Activated T-cell treated with anti-CD3 and anti-CD28 coated beads for 4 hours (primary cell): Measurements from ENCODE around the gene NID1.

Source experiments
- DNase-seq: peaks from one replicate; pipeline ENCODE4 v3.0.0-alpha.2; 2020

Gene NID1, protein sequence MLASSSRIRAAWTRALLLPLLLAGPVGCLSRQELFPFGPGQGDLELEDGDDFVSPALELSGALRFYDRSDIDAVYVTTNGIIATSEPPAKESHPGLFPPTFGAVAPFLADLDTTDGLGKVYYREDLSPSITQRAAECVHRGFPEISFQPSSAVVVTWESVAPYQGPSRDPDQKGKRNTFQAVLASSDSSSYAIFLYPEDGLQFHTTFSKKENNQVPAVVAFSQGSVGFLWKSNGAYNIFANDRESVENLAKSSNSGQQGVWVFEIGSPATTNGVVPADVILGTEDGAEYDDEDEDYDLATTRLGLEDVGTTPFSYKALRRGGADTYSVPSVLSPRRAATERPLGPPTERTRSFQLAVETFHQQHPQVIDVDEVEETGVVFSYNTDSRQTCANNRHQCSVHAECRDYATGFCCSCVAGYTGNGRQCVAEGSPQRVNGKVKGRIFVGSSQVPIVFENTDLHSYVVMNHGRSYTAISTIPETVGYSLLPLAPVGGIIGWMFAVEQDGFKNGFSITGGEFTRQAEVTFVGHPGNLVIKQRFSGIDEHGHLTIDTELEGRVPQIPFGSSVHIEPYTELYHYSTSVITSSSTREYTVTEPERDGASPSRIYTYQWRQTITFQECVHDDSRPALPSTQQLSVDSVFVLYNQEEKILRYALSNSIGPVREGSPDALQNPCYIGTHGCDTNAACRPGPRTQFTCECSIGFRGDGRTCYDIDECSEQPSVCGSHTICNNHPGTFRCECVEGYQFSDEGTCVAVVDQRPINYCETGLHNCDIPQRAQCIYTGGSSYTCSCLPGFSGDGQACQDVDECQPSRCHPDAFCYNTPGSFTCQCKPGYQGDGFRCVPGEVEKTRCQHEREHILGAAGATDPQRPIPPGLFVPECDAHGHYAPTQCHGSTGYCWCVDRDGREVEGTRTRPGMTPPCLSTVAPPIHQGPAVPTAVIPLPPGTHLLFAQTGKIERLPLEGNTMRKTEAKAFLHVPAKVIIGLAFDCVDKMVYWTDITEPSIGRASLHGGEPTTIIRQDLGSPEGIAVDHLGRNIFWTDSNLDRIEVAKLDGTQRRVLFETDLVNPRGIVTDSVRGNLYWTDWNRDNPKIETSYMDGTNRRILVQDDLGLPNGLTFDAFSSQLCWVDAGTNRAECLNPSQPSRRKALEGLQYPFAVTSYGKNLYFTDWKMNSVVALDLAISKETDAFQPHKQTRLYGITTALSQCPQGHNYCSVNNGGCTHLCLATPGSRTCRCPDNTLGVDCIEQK

DNA sequence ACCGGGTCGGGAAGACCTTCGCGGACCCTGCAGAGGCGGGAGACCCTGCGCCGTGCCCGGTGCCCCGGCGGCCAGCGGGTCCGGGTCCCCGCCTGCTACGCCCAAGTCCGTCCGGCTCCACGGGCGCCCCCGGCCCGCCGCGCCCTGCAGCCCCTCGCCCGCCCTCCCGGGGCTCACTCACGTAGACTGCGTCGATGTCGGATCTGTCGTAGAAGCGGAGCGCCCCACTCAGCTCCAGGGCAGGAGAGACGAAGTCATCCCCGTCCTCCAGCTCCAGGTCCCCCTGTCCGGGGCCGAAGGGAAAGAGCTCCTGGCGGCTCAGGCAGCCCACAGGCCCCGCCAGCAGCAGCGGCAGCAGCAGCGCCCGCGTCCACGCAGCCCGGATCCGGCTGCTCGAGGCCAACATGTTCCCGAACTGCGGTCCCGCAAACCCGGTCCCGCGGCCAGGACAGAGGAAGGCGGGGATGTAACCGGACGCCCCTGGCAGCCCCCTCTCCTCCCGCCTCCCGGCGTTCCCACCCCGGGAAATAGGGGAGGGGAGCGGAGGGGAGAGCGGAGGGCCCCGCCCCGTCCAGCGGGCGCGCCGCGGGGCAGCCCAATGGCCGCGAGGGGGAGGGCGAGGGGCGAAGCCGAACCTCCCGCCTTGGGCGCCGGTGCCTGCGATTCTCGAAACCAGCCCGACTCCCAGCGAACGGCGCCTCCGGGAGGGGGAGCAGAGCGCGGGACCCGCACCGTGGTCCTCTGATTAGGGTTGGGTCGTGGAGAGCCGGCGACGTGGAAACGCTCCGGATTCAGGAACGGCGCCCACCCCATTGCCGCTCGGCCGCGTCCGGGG lies at the start of gene NID1:
TSS of gene NID1 (minus strand) at position 417 of the 835 bp plus-strand sequence. CDS start at position 406, 11 bp downstream.
- DNase-seq: peak; percentile 2

DNA sequence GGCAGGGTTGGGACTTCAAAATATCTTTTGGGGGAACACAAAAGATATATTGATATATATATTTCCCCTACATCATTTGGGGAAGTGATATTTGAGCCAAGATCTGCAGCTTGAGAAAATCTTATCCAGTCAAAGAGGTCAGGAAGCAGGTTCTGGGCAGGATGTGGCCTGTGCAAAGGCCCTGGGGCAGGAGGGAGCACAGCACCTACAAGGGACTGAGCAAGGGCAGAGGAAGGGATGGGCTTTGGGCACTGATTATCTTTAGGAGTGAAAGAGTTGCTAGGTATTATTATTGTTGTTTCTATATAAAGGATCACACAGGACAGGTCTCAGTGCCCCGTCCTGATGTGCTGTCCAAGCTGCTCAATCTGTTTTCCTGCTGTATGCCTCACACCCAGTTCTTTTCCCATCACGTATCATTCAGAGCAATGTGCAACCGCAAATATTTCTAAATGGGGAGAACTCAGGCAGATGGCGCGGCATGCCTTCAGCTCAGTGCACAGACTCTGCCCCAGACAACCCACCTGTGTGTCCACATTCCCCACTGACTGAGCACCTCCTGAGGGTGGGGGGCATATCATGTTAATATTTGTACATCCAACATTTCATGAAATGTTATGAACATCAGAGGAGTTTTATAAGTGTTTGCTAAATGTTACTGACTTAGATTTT lies 49.3 kb upstream of the NID1 start:
- DNase-seq: no peak

DNA sequence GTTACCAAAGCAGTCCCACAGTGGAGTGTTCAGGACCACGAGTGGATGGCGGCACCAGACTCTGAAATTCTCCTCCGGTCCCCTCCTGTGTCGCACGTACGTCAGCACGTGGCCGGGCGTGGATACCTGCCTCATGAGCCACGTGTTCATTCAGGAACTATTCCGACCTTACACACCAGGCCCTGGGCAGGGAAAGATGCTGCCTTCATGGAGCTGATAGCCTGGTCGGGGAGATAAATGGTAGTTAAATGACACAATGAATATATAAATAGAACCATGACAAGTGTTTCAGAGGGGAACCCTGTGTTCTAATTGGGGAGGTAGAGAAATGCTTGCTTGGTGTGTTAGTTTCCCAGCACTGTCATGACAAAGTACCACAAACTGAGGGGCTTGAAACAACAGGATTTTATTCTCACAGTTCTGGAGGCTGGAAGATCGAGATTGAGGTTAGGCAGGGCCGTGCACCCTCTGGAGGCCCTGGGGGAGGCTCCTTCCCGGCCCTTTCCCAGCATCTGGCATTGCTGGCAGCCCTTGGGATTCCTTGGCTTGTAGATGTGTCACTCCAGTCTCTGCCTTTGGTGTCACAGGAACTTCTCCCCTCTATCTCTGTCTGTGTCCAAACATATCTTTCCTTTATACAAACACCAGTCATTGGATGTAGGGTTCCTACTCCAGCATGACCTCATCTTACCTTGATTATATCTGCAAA lies 48.6 kb upstream of the NID1 start:
- no peak for DNase-seq

DNA sequence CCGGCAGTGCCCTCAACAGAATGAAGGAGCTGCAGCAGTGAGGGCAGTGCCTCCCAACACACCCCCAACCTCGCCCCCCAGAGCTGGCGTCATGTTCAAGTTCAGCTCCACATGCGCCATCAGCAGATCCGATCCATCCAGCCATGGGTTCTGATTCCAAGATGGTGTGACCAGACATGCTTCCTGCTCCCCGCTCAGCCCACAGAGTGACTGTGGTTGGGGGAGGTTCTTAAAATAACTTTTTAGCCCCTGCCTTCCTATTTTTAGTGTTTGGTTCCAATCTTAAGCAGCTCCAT lies 47.4 kb upstream of the NID1 start:
- DNase-seq: no peak

DNA sequence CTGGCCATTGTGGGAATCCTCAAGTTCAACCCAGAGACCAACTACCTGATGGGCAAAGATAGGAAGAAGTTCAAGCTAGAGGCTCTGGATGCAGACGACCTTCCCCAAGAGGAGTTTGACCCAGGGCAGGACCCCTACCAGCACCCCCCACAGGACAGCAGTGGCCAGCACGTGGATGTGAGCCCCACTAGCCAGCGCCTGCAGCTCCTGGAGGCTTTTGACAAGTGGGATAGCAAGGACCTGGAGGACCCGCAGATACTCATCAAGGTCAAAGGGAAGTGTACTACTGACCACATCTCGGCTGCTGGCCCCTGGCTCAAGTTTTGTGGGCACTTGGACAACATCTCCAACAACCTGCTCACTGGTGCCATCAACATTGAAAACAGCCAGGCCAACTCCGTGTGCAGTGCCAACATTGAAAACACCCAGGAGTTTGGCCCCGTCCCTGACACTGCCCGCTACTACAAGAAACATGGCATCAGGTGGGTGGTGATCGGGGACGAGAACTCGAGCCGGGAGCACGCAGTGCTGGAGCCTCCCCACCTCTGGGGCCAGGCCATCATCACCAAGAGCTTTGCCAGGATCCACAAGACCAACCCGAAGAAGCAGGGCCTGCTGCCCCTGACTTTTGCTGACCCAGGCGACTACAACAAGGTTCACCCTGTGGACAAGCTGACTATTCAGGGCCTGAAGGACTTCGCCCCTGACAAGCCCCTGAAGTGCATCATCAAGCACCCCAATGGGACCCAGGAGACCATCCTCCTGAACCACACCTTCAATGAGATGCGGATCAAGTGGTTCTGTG lies 46.8 kb upstream of the NID1 start:
- DNase-seq: no peak

DNA sequence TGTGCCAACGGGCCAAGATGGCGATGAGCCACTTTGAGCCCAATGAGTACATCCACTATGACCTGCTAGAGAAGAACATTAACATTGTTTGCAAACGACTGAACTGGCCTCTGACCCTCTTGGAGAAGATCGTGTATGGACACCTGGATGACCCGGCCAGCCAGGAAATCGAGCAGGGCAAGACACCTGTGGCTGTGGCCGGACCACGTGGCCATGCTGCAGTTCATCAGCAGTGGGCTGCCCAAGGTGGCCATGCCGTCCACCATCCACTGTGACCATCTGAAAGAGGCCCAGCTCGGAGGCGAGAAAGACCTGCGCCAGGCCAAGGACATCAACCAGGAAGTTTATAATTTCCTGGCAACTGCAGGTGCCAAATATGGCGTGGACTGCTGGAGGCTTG lies 45.2 kb upstream of the NID1 start:
- DNase-seq: no peak

DNA sequence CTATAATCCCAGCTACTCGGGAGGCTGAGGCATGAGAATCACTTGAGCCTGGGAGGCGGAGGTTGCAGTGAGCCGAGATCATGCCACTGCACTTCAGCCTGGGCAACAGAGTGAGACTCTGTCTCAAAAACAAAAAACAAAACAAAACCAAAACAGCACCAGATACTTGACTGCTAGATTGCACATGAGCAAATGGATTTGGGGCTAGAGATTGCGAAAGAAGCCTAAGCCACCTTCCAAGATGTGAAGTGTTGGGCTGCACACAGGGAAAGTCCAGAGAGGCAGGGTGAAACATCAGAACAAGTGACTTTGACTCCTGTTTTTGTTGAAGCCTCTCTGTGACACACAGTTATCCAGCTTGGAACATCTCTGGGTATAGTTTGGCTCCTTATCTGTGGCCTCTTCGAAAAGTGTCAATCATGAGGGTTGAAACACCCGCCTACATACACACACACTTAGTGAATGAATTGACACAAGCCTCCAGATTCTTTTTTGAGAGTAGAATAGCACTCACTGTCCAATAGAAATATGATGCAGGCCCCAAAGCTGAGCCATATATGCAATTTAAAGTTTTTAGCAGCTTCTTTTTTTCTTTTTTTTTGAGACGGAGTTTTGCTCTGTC lies 43.2 kb upstream of the NID1 start:
- DNase-seq: no peak

DNA sequence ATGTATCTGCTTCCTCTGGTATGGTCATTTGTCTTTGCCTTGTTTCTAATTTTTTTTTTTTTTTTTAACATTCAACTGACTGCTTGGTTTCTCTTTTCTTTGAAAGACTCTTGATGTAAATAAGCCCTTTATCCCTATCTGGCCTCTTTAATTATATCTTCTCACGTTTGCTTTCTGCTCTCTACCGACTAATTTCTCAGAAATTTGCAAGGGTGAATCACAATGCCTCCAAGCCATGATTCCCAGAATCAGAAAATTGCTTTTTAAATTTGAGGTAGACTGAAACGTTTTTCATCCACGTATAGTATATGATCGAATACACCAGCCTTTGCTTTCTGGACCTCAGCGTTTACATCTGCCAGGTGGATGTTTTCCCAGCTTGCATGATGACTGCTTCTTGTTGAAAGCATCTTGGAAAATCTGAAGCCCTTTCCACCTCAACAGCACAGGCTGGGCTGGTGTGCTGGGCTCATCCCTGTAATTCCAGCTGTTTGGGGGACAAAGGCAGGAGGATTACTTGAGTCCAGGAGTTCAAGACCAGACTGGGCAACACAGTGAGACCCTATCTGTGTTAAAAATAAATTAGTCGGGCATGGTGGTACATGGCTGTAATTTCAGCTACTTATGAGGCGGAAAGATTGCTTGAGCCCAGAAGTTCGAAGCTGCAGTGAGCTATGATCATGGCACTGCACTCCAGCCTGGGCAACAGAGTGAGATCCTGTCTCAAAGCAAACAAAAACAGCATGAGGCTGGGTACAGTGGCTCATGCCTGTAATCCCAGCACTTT lies 42.4 kb upstream of the NID1 start:
- DNase-seq: no peak

DNA sequence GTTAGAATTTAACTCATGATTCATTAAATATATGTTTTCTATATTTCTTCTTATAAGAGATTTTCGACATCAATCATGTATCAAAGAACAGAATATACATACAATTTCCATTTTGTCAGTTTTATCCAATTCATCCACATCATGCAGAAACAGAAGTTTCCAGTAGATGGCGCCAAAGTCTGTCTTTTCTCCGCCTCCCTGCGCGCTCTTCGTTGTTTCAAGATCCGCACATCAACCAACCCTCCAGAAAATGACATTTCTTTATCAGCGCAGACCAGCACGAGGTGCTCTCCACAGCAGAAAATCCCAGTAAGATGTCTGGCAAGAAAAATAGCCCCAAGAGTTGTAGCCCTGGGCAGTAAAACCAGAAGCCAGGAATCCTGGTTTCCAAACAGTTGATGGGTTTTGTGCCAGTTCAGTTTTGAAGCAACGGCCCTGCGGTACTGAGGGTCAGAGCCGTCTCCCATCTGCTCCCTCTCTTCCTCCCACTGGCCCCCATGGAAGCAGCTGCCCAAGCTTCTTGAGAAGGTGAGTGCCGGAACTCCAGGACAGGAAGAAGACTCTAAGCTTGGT lies 38.8 kb upstream of the NID1 start:
- DNase-seq: peak; percentile 58

DNA sequence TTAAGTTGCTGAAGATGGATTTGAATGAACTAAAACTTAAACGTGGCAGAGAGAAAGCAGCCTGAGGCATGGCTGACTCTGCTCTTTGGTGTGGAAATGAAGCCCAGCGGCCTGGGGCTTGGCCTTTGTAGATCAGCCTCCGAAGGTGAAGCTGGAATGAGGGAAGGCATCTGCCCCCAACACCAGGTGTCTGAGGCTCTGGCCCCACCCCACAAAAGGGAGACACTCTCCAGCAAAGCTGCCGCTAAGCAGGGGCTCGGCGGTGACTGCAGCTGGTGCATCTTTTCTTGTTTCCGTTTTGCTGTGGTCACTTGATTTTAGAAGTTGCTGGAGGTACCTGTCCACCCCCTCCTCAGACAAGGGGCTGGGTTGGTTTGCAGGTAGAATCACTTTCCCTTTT lies 38.2 kb upstream of the NID1 start:
- no peak for DNase-seq

DNA sequence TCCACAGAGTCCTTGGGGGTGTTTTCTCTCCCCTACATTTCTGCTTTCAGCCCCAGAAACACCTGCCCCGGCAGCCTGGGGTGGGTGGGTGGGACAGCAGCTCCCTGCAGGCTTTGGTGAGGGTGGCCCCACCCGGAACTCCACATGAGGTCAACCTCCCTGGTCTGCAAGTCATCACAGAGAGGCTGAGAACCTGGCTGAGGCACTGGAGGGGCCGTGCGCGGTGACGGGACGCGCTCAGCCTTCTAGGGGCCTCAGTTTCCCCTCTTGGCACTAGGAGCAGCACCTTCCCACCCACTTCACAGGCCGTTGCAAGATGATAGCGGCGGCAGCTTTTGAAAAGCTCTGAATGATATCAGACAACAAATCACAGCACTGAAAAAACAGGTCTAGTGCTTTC lies 37.7 kb upstream of the NID1 start:
- no peak for DNase-seq

DNA sequence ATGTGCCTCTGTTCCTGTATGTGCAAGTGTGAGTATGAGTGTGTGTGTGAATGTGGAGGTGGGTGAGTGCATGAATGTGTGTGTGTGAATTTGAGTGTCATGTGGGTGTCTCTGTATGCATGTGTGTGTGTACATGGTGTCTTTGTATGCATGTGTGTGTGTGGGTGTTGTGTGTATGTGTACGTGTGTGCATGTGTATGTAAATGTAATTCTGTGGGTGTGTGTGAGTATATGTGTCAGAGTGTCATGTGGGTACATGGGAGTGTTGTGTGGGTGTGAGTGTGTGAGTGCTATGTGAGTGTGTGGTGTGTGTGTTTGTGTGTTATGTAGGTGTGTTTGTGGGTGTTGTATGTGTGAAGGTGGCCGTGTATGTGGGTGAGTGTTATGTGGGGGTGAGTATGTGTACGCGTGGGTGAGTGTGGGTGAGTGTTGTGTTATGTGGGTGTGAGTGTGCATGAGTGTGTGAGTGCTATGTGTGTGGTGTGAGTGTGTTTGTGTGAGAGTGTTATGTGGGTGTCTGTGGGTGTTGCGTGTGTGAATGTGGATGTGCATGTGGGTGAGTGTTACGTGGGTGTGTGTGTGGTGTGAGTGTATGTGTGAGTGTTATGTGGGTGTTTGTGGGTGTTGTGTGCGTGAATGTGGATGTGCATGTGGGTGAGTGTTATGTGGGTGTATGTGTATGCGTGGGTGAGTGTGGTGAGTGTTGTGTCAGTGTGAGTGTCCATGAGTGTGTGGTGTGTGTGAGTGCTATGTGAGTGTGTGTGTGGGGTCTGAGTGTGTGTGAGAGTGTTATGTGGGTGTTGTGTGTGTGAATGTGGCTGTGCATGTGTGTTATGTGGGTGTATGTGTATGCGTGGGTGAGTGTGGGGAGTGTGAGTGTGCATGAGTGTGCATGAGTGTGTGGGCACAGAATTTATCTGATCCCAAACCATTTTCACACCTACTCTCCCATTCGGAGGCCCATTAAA lies 36.6 kb upstream of the NID1 start:
- DNase-seq: no peak

DNA sequence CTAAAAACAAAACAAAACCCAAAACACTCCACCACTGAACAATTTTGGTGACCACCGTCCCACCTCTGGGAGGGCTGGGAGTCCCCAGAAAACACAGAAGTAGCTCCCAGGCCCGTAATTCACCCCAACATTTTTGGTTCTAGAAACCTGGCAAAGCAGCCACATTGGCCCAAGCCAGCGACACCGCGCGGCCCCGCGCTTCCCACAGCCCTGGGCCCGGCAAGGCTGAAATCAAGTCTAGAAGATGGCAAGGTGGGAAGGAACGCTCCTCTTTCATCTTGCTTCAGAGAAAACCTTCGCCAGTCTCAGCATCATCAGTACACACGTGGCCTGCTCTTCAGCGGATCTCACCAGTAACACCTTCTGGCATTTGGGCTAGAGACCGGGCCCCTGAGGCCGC lies 35.9 kb upstream of the NID1 start:
- DNase-seq: no peak

DNA sequence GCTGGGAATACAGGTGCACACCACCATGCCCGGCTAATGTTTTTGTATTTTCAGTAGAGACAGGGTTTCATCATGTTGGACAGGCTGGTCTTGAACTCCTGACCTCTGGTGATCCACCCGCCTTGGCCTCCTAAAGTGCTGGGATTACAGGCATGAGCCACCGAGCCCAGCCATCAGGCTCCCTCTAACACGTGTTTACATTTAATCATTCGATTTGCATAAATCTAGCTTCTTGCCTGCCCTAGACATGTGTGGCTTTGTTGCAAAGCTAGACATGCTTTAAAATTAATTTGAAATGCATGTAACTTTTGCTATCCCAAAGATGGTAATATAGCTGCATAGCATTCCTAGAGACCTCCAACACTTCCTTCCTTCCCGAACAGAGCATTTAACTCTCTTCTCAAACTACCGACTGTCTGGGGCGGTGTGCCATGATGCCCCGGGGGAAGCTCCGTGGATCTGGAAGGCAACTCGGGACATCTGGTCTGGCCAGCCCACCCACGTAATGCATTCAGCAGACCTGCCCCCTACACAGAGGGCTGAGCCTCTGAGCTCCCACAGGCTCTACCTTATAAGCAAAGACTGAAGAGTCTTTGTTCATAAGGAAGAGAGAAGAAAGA lies 34.6 kb upstream of the NID1 start:
- no peak for DNase-seq

DNA sequence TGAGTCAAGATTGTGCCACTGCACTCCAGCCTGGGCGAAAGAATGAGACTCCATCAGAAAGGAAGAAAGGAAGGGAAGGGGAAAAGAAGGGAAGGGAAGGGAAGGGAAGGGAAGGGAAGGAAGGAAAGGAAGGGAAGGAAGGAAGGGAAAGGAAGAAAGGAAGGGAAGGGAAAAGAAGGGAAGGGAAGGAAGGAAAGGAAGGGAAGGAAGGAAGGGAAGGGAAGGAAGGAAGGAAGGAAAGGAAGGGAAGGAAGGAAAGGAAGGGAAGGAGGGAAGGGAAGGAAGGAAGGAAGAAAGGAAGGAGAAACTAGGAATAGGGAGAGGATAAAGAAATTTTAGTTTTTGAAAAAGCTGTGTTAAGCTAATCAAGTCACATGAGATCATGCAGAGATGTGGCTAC lies 33.4 kb upstream of the NID1 start:
- DNase-seq: no peak

DNA sequence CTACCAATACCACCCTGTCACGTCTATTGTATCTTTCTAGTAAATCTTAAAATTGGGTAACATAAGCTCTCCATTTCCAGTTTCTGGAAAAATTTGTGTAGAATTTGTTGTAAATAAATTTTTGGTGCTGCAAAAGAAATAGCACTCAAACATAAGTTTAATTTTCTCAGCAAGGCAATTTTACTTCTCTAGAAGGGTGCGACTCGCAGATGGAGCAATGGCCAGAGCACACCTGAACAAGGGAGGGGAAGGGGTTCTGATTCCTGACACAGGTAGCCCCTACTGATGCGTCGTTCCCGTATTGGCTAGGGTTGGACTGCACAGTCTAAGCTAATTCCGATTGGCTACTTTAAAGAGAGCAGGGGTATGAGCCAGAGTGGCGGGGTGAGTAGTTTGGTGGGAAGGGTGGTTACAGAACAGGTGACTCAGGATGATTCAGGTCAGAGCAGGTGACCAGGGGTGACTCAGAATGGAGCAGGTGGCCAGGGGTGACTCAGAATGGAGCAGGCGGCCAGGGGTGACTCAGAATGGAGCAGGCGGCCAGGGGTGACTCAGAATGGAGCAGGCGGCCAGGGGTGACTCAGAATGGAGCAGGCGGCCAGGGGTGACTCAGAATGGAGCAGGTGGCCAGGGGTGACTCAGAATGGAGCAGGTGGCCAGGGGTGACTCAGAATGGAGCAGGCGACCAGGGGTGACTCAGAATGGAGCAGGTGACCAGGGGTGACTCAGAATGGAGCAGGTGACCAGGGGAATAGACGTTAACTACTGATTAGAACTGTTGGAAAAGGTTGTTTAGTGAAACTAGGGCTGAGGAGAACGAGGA lies 32.0 kb upstream of the NID1 start:
- DNase-seq: peak; percentile 74
